Measurements from ENCODE around the gene HIPK1. TPM values are rescaled to one million over a fixed set of nuclear protein-coding genes. Genes with fewer than 3 reads are reported as not detected.
A peak's percentile ranks its signal among the peaks of the same experiment; 100 is the strongest.

Gene HIPK1
- 10 to 100 TPM; 50.1 to 58.1 TPM for total RNA-seq

GRCh38 chr1:113928941-113929749 lies at the start of gene HIPK1:
HIPK1 (plus strand) TSS chr1:113929324.
- Histone ChIP-seq H3K9me3 (no peaks in the 10 kb centered on the region), H3K36me3 (no peaks in the 10 kb centered on the region), H3K4me1 (peaks cover 0 to 46% of the 10 kb centered on the region in 2 donors), H3K4me3 (peak within 1 kb of the TSS; percentile 79 to 85), H3K27ac (peak within 1 kb of the TSS; percentile 92 to 97), H3K27me3 (no peaks in the 10 kb centered on the region)
- DNase-seq (ENCODE audit: low spot score) = peak; percentile 91
- no peak for TF ChIP-seq CTCF (IDR thresholded peaks at IDR 0.05)

GRCh38 chr1:113879739-113880038 lies 49.4 kb upstream of the HIPK1 start:
- no peaks in the 10 kb centered on the region for H3K9me3 ChIP-seq
- no peaks in the 10 kb centered on the region for H3K27me3 ChIP-seq
- no peaks in the 10 kb centered on the region for H3K4me1 ChIP-seq
- TF ChIP-seq CTCF (IDR thresholded peaks at IDR 0.05) = no peak
- DNase-seq (ENCODE audit: low spot score) = no peak
- H3K27ac ChIP-seq = no peak overlapping the region
- H3K36me3 ChIP-seq = no peaks in the 10 kb centered on the region
- H3K4me3 ChIP-seq = no peak overlapping the region

- no peaks in the 10 kb centered on the region for H3K9me3 ChIP-seq
- no peak for DNase-seq (ENCODE audit: low spot score)
- TF ChIP-seq CTCF (IDR thresholded peaks at IDR 0.05) = no peak
- no peaks in the 10 kb centered on the region for H3K4me1 ChIP-seq
- H3K27ac ChIP-seq = no peak overlapping the region
- H3K36me3 ChIP-seq = no peaks in the 10 kb centered on the region
- no peaks in the 10 kb centered on the region for H3K27me3 ChIP-seq
- no peak overlapping the region for H3K4me3 ChIP-seq
Observed at GRCh38 chr1:113881661-113882060, 47.5 kb upstream of the HIPK1 start.

GRCh38 chr1:113886417-113887401 lies 42.4 kb upstream of the HIPK1 start:
- no peaks in the 10 kb centered on the region for H3K36me3 ChIP-seq
- H3K4me1 ChIP-seq = no peaks in the 10 kb centered on the region
- H3K27me3 ChIP-seq = no peaks in the 10 kb centered on the region
- no peak for DNase-seq (ENCODE audit: low spot score)
- TF ChIP-seq CTCF (IDR thresholded peaks at IDR 0.05) = no peak
- H3K9me3 ChIP-seq = no peaks in the 10 kb centered on the region
- H3K4me3 ChIP-seq = no peak overlapping the region
- no peak overlapping the region for H3K27ac ChIP-seq

GRCh38 chr1:113887402-113888175 lies 41.5 kb upstream of the HIPK1 start, which contains the start of gene BCL2L15:
BCL2L15 (minus strand) TSS chr1:113887581; CDS start chr1:113887375, 206 bp downstream.
- Histone ChIP-seq H3K9me3 (no peaks in the 10 kb centered on the region), H3K27me3 (no peaks in the 10 kb centered on the region), H3K4me3 (no peak within 1 kb of the TSS), H3K36me3 (no peaks in the 10 kb centered on the region), H3K4me1 (no peaks in the 10 kb centered on the region), H3K27ac (no peak within 1 kb of the TSS)
- no peak for TF ChIP-seq CTCF (IDR thresholded peaks at IDR 0.05)
- DNase-seq (ENCODE audit: low spot score) = no peak

All from right atrium auricular region (tissue), 2 donors.